ENCODE data around the gene RALBP1.

GRCh38 chr18:9441061-9441460, 34.3 kb upstream of the RALBP1 start:
- TF ChIP-seq, protein P1, sequence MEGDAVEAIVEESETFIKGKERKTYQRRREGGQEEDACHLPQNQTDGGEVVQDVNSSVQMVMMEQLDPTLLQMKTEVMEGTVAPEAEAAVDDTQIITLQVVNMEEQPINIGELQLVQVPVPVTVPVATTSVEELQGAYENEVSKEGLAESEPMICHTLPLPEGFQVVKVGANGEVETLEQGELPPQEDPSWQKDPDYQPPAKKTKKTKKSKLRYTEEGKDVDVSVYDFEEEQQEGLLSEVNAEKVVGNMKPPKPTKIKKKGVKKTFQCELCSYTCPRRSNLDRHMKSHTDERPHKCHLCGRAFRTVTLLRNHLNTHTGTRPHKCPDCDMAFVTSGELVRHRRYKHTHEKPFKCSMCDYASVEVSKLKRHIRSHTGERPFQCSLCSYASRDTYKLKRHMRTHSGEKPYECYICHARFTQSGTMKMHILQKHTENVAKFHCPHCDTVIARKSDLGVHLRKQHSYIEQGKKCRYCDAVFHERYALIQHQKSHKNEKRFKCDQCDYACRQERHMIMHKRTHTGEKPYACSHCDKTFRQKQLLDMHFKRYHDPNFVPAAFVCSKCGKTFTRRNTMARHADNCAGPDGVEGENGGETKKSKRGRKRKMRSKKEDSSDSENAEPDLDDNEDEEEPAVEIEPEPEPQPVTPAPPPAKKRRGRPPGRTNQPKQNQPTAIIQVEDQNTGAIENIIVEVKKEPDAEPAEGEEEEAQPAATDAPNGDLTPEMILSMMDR (optimal IDR thresholded peaks at IDR 0.05 in 1 of 3, IDR thresholded peaks at IDR 0.05 in 1 of 3, conservative IDR thresholded peaks at IDR 0.05 in 1 of 3; ENCODE audit: extremely low read depth in 1 of 3, insufficient read depth in 2 of 3, low read length in 3 of 3), result no peak
- TF ChIP-seq EZH2 (IDR thresholded peaks at IDR 0.05; ENCODE audit: low read length), result no peak
